Amniotic epithelial cell (primary cell): Measurements from ENCODE around the gene TTC1.

Experiments used
- DNase-seq: peaks from one replicate; pipeline ENCODE4 v3.0.0-alpha.2; 2010; ENCODE audit warnings: low read depth

Gene TTC1

GRCh38 chr5:160040471-160040835, 31.5 kb downstream of the TTC1 start:
- no peak for DNase-seq

- no peak for DNase-seq
Measured at GRCh38 chr5:160042671-160043070, 33.7 kb downstream of the TTC1 start.

- DNase-seq, result no peak
Measured at GRCh38 chr5:160044391-160044804, 35.5 kb downstream of the TTC1 start.

GRCh38 chr5:160044967-160045366, 36.0 kb downstream of the TTC1 start:
- no peak for DNase-seq

- no peak for DNase-seq
Measured at GRCh38 chr5:160047423-160047822, 38.5 kb downstream of the TTC1 start.

- DNase-seq, result no peak
Measured at GRCh38 chr5:160048131-160048530, 39.2 kb downstream of the TTC1 start.

GRCh38 chr5:160049099-160049498, 40.2 kb downstream of the TTC1 start:
- no peak for DNase-seq

GRCh38 chr5:160054047-160054446, 45.1 kb downstream of the TTC1 start:
- DNase-seq, result no peak

GRCh38 chr5:160054831-160055230, 45.9 kb downstream of the TTC1 start:
- no peak for DNase-seq

- no peak for DNase-seq
Measured at GRCh38 chr5:160057256-160057655, 48.3 kb downstream of the TTC1 start.

GRCh38 chr5:160060001-160060400, 51.1 kb downstream of the TTC1 start:
- no peak for DNase-seq

GRCh38 chr5:160061770-160062169, 52.8 kb downstream of the TTC1 start:
- no peak for DNase-seq

- no peak for DNase-seq
Measured at GRCh38 chr5:160064417-160064810, 55.5 kb downstream of the TTC1 start.

GRCh38 chr5:160064995-160065614, 56.2 kb downstream of the TTC1 start:
- no peak for DNase-seq

- peak; percentile 54 for DNase-seq
Measured at GRCh38 chr5:160069120-160069519, 60.2 kb downstream of the TTC1 start.

GRCh38 chr5:160071516-160071915, 62.6 kb downstream of the TTC1 start:
- peak; percentile 96 for DNase-seq

- DNase-seq, result no peak
Measured at GRCh38 chr5:160071916-160072315, 63.0 kb downstream of the TTC1 start.

- DNase-seq, result peak; percentile 44
Measured at GRCh38 chr5:160075073-160075472, 66.1 kb downstream of the TTC1 start.

- no peak for DNase-seq
Measured at GRCh38 chr5:160076997-160077396, 68.1 kb downstream of the TTC1 start.

- no peak for DNase-seq
Measured at GRCh38 chr5:160079753-160080152, 70.8 kb downstream of the TTC1 start.

- no peak for DNase-seq
Measured at GRCh38 chr5:160081495-160081894, 72.6 kb downstream of the TTC1 start.

GRCh38 chr5:160082614-160083500, 73.9 kb downstream of the TTC1 start:
- DNase-seq, result peak; percentile 84

GRCh38 chr5:160083501-160083900, 74.6 kb downstream of the TTC1 start:
- no peak for DNase-seq

- DNase-seq, result no peak
Measured at GRCh38 chr5:160084144-160084543, 75.2 kb downstream of the TTC1 start.
